Mucosa of stomach (tissue), 1 donor: ENCODE results near the gene JMJD1C.

Experiments
- H3K27me3 ChIP-seq: one replicate; pipeline ENCODE4 v1.7.0; 2013; ENCODE audit warnings: mild to moderate bottlenecking, low read length; ENCODE audit not compliant: control insufficient read depth, insufficient read depth
- H3K36me3 ChIP-seq: one replicate; pipeline ENCODE4 v1.7.0; 2013; ENCODE audit warnings: low read length; ENCODE audit not compliant: control insufficient read depth, insufficient read depth
- H3K4me1 ChIP-seq: one replicate; pipeline ENCODE4 v1.7.0; 2013; ENCODE audit warnings: mild to moderate bottlenecking, low read length; ENCODE audit not compliant: control insufficient read depth, insufficient read depth
- H3K4me3 ChIP-seq: one replicate; pipeline ENCODE4 v1.7.0; 2013; ENCODE audit warnings: low read length
- H3K9ac ChIP-seq: one replicate; pipeline ENCODE4 v1.7.0; 2013; ENCODE audit warnings: mild to moderate bottlenecking, low read length, moderate library complexity
- H3K9me3 ChIP-seq: one replicate; pipeline ENCODE4 v1.7.0; 2013; ENCODE audit warnings: mild to moderate bottlenecking, low read length, moderate library complexity; ENCODE audit not compliant: control insufficient read depth
- donor health status: Pancreatic carcinoma.

The JMJD1C gene

DNA sequence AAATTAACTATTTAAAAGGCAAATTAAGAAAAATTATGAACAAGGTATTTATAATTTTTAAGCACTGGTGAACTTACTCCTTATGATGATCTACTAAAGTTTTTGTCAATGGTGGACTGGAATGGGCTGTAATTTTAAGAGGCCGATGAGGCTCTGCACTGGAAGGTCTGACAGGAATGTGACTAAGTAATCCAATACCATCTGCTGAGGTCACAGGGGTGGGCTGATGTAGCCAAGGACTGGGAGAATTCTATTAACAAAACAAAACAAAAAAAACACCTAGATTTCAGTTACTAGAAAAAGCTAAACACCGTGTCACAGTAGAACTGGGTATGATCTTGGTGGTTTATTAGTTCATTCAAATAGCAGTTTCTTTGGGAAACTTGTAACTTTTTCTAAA lies 256.8 kb downstream of the JMJD1C start:
- peaks cover 7% of the 10 kb centered on the region for H3K36me3 ChIP-seq
- no peaks in the 10 kb centered on the region for H3K9me3 ChIP-seq
- no peak overlapping the region for H3K4me3 ChIP-seq
- no peak overlapping the region for H3K9ac ChIP-seq
- peaks cover 18% of the 10 kb centered on the region for H3K4me1 ChIP-seq
- no peaks in the 10 kb centered on the region for H3K27me3 ChIP-seq

DNA sequence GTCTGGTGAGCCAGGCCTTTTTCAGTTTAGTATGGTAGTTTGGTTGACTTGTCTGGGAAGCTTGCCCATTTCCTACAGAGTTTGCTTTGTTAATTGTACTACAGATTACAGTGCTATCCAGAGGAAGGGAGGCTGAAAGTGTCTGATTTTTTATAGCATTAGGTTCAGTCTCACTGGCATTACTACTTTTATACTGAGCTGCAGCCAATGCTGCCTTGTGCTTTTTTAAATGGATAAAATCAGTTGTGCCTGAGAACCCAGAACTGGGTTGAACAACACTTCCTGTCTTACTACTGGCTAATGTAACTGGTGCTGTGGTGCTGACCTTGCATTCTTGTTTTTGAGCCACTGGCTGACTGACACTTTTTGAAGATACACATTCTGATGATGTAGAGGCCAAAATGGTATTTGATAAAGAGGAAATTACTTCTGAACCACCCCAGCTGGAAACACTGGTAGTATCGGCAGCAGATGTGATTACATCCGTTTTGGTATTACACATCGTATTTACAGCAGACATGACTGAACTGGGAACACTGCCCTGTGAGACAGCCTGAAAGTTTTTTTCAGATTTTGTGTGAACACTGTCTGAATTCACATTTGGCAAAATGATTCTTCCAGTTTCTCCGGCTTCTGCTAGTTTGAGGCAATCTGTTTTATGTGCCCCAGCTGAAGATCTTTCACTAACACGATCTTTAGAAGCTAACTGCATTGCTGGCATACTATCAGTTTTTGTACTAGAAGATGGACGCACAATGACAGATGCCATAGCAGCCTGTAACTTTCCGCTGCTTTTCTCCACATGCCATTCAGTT lies 258.6 kb downstream of the JMJD1C start:
- no peak overlapping the region for H3K9ac ChIP-seq
- H3K36me3 ChIP-seq = no peaks in the 10 kb centered on the region
- no peak overlapping the region for H3K4me3 ChIP-seq
- H3K4me1 ChIP-seq = peaks cover 18% of the 10 kb centered on the region
- H3K27me3 ChIP-seq = no peaks in the 10 kb centered on the region
- no peaks in the 10 kb centered on the region for H3K9me3 ChIP-seq

DNA sequence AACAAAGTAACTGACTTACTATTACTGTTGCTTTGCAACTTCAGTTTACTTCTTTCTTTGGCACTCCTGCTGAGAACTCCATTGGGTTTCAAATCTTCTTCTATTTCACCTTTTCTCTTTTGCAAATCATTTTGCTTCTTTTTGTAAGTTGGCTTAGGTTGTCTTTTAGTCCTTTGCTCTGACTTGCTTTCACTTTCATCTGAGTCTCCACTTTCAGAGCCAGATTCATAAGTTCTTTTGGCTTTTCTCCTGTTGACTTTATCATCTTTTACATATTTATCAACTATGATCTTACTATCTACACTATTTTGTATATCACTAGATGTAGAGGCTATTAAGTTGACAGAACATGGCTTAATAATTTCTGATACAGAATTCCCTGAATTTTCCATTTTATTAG lies 259.2 kb downstream of the JMJD1C start:
- Histone ChIP-seq H3K4me1 (peaks cover 18% of the 10 kb centered on the region), H3K9ac (no peak overlapping the region), H3K4me3 (no peak overlapping the region), H3K36me3 (no peaks in the 10 kb centered on the region), H3K9me3 (no peaks in the 10 kb centered on the region), H3K27me3 (no peaks in the 10 kb centered on the region)

DNA sequence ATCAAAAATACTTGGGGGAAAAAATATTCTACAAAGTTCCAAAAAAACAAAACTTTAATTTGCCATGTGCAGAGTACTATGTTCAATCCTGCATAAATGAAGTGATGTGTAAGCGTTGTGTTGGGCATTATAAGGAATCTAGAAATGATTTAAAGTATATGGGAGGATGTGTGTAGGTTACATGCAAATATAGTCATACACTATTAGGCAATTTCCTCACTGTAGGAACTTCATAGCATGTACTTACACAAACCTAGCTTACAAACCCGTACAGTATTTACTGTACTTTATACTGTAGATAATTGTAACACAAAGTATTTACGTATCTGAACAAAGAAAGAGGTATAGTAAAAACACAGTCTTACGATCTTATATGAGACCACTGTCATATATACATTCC lies 260.4 kb downstream of the JMJD1C start:
- H3K9ac ChIP-seq = no peak overlapping the region
- no peaks in the 10 kb centered on the region for H3K36me3 ChIP-seq
- H3K27me3 ChIP-seq = no peaks in the 10 kb centered on the region
- peaks cover 18% of the 10 kb centered on the region for H3K4me1 ChIP-seq
- no peaks in the 10 kb centered on the region for H3K9me3 ChIP-seq
- no peak overlapping the region for H3K4me3 ChIP-seq

DNA sequence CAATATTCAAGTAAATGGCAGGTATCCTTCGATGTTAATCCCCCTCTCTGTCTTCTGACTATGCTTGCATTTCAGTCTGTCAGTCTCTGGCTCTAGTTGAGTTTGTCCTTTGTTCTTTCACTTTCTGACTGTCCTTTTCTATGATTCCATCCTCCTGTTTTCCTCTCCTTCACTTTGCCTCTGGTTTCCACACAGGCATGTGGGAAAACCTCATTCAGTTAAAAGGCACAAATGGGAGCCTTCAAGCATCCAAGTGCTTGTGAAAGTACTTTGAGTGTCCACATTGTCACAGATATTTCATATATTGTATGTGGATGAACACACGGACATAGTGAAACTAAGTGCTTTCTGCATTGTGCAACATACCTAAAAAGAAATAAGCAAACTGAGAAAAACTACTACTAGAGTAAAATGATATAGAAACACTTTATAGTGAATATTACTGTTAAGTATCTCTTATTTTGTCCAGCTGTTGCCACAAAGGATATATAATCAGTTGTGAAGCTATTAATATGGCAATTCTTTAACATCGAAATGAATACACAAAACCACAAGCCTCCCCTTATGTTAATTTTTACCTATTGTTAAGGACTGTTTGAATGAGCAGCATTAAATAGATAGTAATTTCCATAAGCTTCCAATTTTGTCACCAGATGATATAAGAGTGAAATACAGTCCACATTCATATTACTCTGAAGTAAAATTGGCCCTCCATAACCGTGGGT lies 260.9 kb downstream of the JMJD1C start:
- H3K36me3 ChIP-seq = no peaks in the 10 kb centered on the region
- no peaks in the 10 kb centered on the region for H3K9me3 ChIP-seq
- H3K27me3 ChIP-seq = no peaks in the 10 kb centered on the region
- H3K9ac ChIP-seq = no peak overlapping the region
- peaks cover 18% of the 10 kb centered on the region for H3K4me1 ChIP-seq
- H3K4me3 ChIP-seq = no peak overlapping the region

DNA sequence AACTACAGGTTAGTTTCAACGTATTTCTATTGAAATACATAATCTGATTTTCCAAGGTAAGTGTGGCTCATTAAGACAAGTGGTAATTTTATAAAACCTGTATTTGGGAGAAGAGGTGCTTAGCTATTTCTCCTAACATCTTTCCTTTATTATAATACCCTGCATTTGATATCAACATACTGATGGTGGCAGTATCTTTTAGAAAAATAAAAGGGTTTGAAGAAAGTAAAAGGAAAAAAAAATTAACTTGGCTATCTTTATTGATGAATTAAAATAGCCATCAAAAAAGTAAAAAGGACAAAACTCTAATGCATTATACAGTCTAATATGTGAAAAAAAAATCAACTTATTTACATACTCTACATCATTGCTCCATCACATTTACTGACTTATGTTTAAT lies 264.7 kb downstream of the JMJD1C start:
- peaks cover 4% of the 10 kb centered on the region for H3K4me1 ChIP-seq
- no peaks in the 10 kb centered on the region for H3K36me3 ChIP-seq
- no peaks in the 10 kb centered on the region for H3K9me3 ChIP-seq
- H3K27me3 ChIP-seq = no peaks in the 10 kb centered on the region
- no peak overlapping the region for H3K9ac ChIP-seq
- H3K4me3 ChIP-seq = no peak overlapping the region

DNA sequence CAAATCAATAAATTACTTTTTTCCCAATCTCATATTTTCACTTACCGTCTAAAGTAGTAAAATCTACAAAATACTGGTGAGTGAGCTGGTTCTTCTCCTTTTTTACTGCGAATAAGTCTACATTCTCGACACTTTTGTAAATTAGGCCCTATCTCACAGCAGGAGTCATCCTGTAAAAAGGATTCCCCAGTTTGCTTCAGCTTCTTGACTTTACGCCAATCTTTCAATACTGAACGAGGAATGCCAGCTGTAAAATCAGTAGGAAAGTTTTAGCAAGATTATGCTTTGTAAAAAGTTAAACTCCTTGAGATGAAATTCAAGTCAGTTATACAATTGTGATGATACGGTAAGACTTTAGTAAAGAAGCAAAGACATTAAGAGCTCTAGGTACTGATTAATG lies 265.3 kb downstream of the JMJD1C start:
- Histone ChIP-seq H3K9me3 (no peaks in the 10 kb centered on the region), H3K36me3 (no peaks in the 10 kb centered on the region), H3K4me1 (peaks cover 4% of the 10 kb centered on the region), H3K27me3 (no peaks in the 10 kb centered on the region), H3K4me3 (no peak overlapping the region), H3K9ac (no peak overlapping the region)

DNA sequence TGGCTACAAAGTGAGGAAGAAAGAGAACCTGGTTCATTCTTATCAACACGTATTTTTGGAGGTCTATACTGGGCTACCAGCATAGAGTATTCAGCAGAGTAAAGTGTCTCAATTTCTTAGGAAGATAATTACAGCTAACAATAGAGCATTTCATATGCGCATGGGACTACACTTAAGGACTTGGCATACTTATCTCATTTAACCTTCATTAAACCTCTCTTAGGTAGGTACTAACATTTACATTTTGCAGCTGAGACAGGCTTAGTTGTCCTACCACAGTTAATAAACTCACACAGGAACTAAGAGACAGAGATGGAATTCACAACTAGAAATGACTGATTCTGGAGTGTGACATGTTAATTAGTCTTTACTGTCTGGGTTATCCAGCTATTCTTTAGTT lies 266.1 kb downstream of the JMJD1C start:
- Histone ChIP-seq H3K4me1 (peaks cover 2% of the 10 kb centered on the region), H3K27me3 (no peaks in the 10 kb centered on the region), H3K9me3 (no peaks in the 10 kb centered on the region), H3K4me3 (no peak overlapping the region), H3K36me3 (no peaks in the 10 kb centered on the region), H3K9ac (no peak overlapping the region)

DNA sequence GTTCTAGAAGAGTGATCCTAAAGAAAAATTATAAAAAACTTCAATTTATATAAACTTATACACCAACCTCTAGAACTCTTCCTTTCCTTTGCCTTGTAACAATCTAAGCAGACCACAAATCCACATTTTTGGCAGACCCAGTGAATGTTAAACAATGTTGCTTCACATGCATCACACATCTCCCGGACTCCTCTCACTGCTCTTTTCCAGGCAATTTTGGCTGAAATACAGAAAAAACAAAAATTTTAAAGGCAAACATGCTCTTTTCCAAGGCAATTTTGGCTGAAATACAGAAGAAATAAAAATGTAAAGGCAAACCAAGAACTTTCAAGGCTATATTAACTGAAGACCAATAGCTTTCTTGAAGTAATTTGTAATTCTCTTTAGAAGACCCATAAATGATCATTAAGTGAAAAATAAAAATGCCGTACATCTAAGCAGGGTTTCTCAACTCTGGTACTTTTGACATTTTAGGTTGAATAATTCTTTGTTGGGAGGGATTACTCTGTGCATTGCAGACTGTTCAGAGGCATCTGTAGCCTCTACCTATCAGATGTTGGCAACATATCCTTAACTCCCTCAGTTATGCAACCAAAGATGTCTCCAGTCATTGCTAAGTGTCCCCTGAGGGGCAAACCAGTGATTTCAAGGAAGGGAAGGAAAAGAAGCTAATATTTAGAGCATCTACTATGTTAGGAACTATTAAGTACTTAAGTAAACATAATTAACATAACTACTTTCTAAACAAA lies 268.3 kb downstream of the JMJD1C start:
- Histone ChIP-seq H3K27me3 (no peaks in the 10 kb centered on the region), H3K9me3 (no peaks in the 10 kb centered on the region), H3K4me1 (no peaks in the 10 kb centered on the region), H3K4me3 (no peak overlapping the region), H3K36me3 (peaks cover 1% of the 10 kb centered on the region), H3K9ac (no peak overlapping the region)

DNA sequence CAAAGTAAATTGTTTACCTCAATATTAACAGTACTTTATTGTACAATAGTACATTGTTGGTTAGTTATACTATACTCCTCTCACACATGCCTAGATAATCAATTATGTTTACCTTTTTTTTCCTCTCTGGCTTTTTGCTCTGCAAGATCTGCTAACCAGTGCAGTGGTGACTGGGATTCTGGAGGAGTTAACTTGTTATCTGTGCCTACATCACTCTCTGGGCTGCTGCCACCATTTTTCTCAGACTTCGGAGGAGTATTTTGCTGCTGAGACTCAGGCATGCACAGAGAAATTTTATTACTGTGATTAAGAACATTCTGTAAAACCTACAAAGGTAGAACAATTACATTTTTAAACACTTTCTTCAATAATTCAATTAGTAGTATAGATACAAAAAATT lies 273.0 kb downstream of the JMJD1C start:
- H3K4me1 ChIP-seq = no peaks in the 10 kb centered on the region
- H3K27me3 ChIP-seq = no peaks in the 10 kb centered on the region
- no peaks in the 10 kb centered on the region for H3K9me3 ChIP-seq
- H3K4me3 ChIP-seq = no peak overlapping the region
- H3K36me3 ChIP-seq = peaks cover 10% of the 10 kb centered on the region
- H3K9ac ChIP-seq = no peak overlapping the region

DNA sequence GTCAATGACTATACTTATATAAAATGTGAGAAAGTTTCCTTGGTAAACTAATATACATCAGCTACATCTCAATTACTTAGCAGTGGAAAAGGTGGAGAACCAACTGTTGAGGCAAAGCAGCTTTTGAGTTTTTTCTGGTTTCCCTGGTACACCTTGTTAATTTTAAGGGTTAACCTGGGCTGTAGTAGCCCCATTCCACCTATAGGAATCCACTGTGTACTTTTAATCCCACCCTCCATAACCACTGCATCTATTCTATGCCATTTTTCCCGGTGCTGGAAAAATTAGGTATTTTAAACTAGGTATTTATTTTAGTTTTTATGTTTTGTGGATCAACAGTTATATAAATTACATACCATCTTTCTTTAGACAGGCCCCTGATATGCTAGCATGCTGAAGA lies 290.2 kb downstream of the JMJD1C start:
- Histone ChIP-seq H3K4me3 (no peak overlapping the region), H3K4me1 (peaks cover under 1% of the 10 kb centered on the region), H3K9me3 (no peaks in the 10 kb centered on the region), H3K36me3 (peaks cover 5% of the 10 kb centered on the region), H3K27me3 (no peaks in the 10 kb centered on the region), H3K9ac (no peak overlapping the region)
